Measurements from ENCODE around the gene MINDY1. TPM values are rescaled to one million over a fixed set of nuclear protein-coding genes. Genes with fewer than 3 reads are reported as not detected.
A peak's percentile ranks its signal among the peaks of the same experiment; 100 is the strongest.

MINDY1 gene
- total and polyA plus RNA-seq, 9 of the 15 experiments (the other 6 are each of a cell fraction or from before 2014, with no cell fraction given): 0.49 to 11.0 (median 6.0) TPM

- no peak for TF ChIP-seq JUNB (CRISPR knock-in tag; conservative IDR thresholded peaks at IDR 0.05)
- TF ChIP-seq RREB1 (CRISPR knock-in tag; IDR thresholded peaks at IDR 0.05): no peak
- TF ChIP-seq ZNF551 (CRISPR knock-in tag; IDR thresholded peaks at IDR 0.05): no peak
- TF ChIP-seq HNRNPUL1 (IDR thresholded peaks at IDR 0.05; ENCODE audit: low read length): no peak
- peak; percentile 51; the same call in 1 of the 2 replicates for TF ChIP-seq CHAMP1 (IDR thresholded peaks at IDR 0.05)
- no peak for TF ChIP-seq ZZZ3 (IDR thresholded peaks at IDR 0.05)
- TF ChIP-seq ZBTB11 (CRISPR knock-in tag; IDR thresholded peaks at IDR 0.05): no peak
- TF ChIP-seq PTRF (tag; IDR thresholded peaks at IDR 0.05): no peak
- peak; percentile 56; the same call in 1 of the 2 replicates for TF ChIP-seq DMBX1 (CRISPR knock-in tag; IDR thresholded peaks at IDR 0.05; ENCODE audit: borderline replicate concordance)
- TF ChIP-seq TAL1 (IDR thresholded peaks at IDR 0.05): no peak
- no peak for TF ChIP-seq MAFG (tag; conservative IDR thresholded peaks at IDR 0.05)
- no peak for TF ChIP-seq PTBP1 (IDR thresholded peaks at IDR 0.05; ENCODE audit: low read depth, low read length)
- no peak for TF ChIP-seq SAFB2 (IDR thresholded peaks at IDR 0.05; ENCODE audit: borderline replicate concordance, low read depth, low read length, severe bottlenecking)
- no peak for TF ChIP-seq FOXP1 (CRISPR knock-in tag; IDR thresholded peaks at IDR 0.05)
Measured at GRCh38 chr1:150979092-150980056, 27.3 kb downstream of the MINDY1 start (continued).

Data from K562 (cell line).